Neural crest cell (in vitro differentiated cells): ENCODE results near the gene PPP1R11. TPM values are rescaled to one million over a fixed set of nuclear protein-coding genes. Genes with fewer than 3 reads are reported as not detected.

ENCODE experiments used
- DNase-seq: peaks from one replicate; pipeline ENCODE4 v3.0.0; 2021; ENCODE audit warnings: low read depth, mixed read lengths, low spot score
- H3K27ac Mint-ChIP-seq: one replicate; pipeline ENCODE4 v1.8.0; 2021; ENCODE audit warnings: mild to moderate bottlenecking, mixed read lengths; ENCODE audit not compliant: unreplicated experiment
- H3K27me3 Mint-ChIP-seq: 2 replicates; pipeline ENCODE4 v1.8.0; 2021; ENCODE audit warnings: low read depth, mild to moderate bottlenecking, mixed read lengths
- H3K36me3 Mint-ChIP-seq: 2 replicates; pipeline ENCODE4 v1.8.0; 2021; ENCODE audit warnings: low read depth, mild to moderate bottlenecking, mixed read lengths
- H3K4me1 Mint-ChIP-seq: 2 replicates; pipeline ENCODE4 v1.8.0; 2021; ENCODE audit warnings: mixed read lengths
- H3K4me3 Mint-ChIP-seq: one replicate; pipeline ENCODE4 v1.8.0; 2021; ENCODE audit warnings: mild to moderate bottlenecking, mixed read lengths
- H3K9me3 Mint-ChIP-seq: 2 replicates; pipeline ENCODE4 v1.8.0; 2021; ENCODE audit warnings: mixed read lengths
- CTCF ChIP-seq: fragments of 200-600 bp; sonication (generic); conservative IDR thresholded peaks from 2 replicates; pipeline ENCODE4 v1.5.0; 2021; ENCODE audit warnings: antibody characterized with exemption, mild to moderate bottlenecking
- total RNA-seq: library from RNA; stranded (reverse); gene quantifications from 2 replicates; pipeline ENCODE4 v1.2.1, GENCODE V29; 2021

The PPP1R11 gene
- total RNA-seq, 1 donor from 2014 or later = 35.6 TPM

- peaks cover 2% of the 10 kb centered on the region for H3K36me3 Mint-ChIP-seq
- H3K27ac Mint-ChIP-seq = no peak overlapping the region
- no peaks in the 10 kb centered on the region for H3K9me3 Mint-ChIP-seq
- TF ChIP-seq CTCF = no peak
- peaks cover 6% of the 10 kb centered on the region for H3K27me3 Mint-ChIP-seq
- no peak for DNase-seq
- H3K4me1 Mint-ChIP-seq = peaks cover 35% of the 10 kb centered on the region
- H3K4me3 Mint-ChIP-seq = peak overlapping the region; percentile 99
Observed at GRCh38 chr6:30062471-30063178, 4.4 kb upstream of the PPP1R11 start.

- no peak for DNase-seq
- H3K4me1 Mint-ChIP-seq = peaks cover 42% of the 10 kb centered on the region
Observed at GRCh38 chr6:30063315-30063714, 3.7 kb upstream of the PPP1R11 start.

GRCh38 chr6:30066082-30066481 is 916 bp upstream of the PPP1R11 start:
- peak overlapping the region; percentile 96 for H3K4me3 Mint-ChIP-seq
- no peaks in the 10 kb centered on the region for H3K9me3 Mint-ChIP-seq
- peak overlapping the region; percentile 82 for H3K27ac Mint-ChIP-seq
- no peak for TF ChIP-seq CTCF
- peaks cover 41% of the 10 kb centered on the region for H3K4me1 Mint-ChIP-seq
- peaks cover 14% of the 10 kb centered on the region for H3K36me3 Mint-ChIP-seq
- peaks cover 31% of the 10 kb centered on the region for H3K27me3 Mint-ChIP-seq
- no peak for DNase-seq

More at GRCh38 chr6:30063315-30063714, 3.7 kb upstream of the PPP1R11 start:
- Mint-ChIP-seq H3K9me3 (no peaks in the 10 kb centered on the region), H3K4me3 (peak overlapping the region; percentile 99), H3K36me3 (peaks cover 2% of the 10 kb centered on the region), H3K27me3 (peaks cover 8% of the 10 kb centered on the region), H3K27ac (no peak overlapping the region)
- no peak for TF ChIP-seq CTCF

GRCh38 chr6:30067460-30068139 is 602 bp downstream of the PPP1R11 start:
- H3K27me3 Mint-ChIP-seq = peaks cover 44% of the 10 kb centered on the region
- peaks cover 36% of the 10 kb centered on the region for H3K4me1 Mint-ChIP-seq
- peak overlapping the region; percentile 96 for H3K4me3 Mint-ChIP-seq
- peak overlapping the region; percentile 95 for H3K27ac Mint-ChIP-seq
- no peak for TF ChIP-seq CTCF
- no peaks in the 10 kb centered on the region for H3K9me3 Mint-ChIP-seq
- DNase-seq = no peak
- H3K36me3 Mint-ChIP-seq = peaks cover 14% of the 10 kb centered on the region

- Mint-ChIP-seq H3K27ac (no peak overlapping the region), H3K4me3 (peak overlapping the region; percentile 63), H3K36me3 (peaks cover 16% of the 10 kb centered on the region), H3K27me3 (peaks cover 81% of the 10 kb centered on the region), H3K9me3 (no peaks in the 10 kb centered on the region), H3K4me1 (peaks cover 35% of the 10 kb centered on the region)
- no peak for TF ChIP-seq CTCF
- no peak for DNase-seq
Observed at GRCh38 chr6:30071081-30071818, 4.3 kb downstream of the PPP1R11 start.
